ENCODE data around the gene C11orf71.

The C11orf71 gene

GRCh38 chr11:114400216-114400914 lies at the start of gene C11orf71, which contains the start of gene RBM7:
Gene C11orf71 (minus strand): TSS chr11:114400511. CDS start chr11:114400331, 180 bp downstream.
Gene RBM7 (plus strand): TSS chr11:114400666. CDS start chr11:114400672, 6 bp downstream.
- Histone ChIP-seq H3K9ac (ENCODE audit: low read length) (peak within 1 kb of the TSS; percentile 99), H3K27ac (ENCODE audit: low read depth, low read length) (peak within 1 kb of the TSS; percentile 98), H3K9me3 (ENCODE audit: control insufficient read depth, insufficient read depth, low read depth, low read length) (no peaks in the 10 kb centered on the region), H3K36me3 (ENCODE audit: control insufficient read depth, insufficient read depth, low read length) (peaks cover 22% of the 10 kb centered on the region), H3K4me3 (ENCODE audit: low read depth, low read length) (peak within 1 kb of the TSS; percentile 97), H3K4me1 (ENCODE audit: control insufficient read depth, insufficient read depth, low read length) (peaks cover 31% of the 10 kb centered on the region), H3K27me3 (ENCODE audit: control insufficient read depth, insufficient read depth, low read length) (no peaks in the 10 kb centered on the region)

- Histone ChIP-seq H3K9ac (ENCODE audit: low read length) (no peak overlapping the region), H3K27me3 (ENCODE audit: control insufficient read depth, insufficient read depth, low read length) (no peaks in the 10 kb centered on the region), H3K27ac (ENCODE audit: low read depth, low read length) (no peak overlapping the region), H3K9me3 (ENCODE audit: control insufficient read depth, insufficient read depth, low read depth, low read length) (no peaks in the 10 kb centered on the region), H3K4me1 (ENCODE audit: control insufficient read depth, insufficient read depth, low read length) (no peaks in the 10 kb centered on the region), H3K36me3 (ENCODE audit: control insufficient read depth, insufficient read depth, low read length) (peaks cover 84% of the 10 kb centered on the region), H3K4me3 (ENCODE audit: low read depth, low read length) (no peak overlapping the region)
Observed at GRCh38 chr11:114449845-114450244, 49.5 kb upstream of the C11orf71 start.

GRCh38 chr11:114448749-114449482 lies 48.6 kb upstream of the C11orf71 start:
- H3K36me3 ChIP-seq (ENCODE audit: control insufficient read depth, insufficient read depth, low read length) = peaks cover 93% of the 10 kb centered on the region
- H3K9ac ChIP-seq (ENCODE audit: low read length) = no peak overlapping the region
- H3K4me1 ChIP-seq (ENCODE audit: control insufficient read depth, insufficient read depth, low read length) = no peaks in the 10 kb centered on the region
- H3K4me3 ChIP-seq (ENCODE audit: low read depth, low read length) = no peak overlapping the region
- no peak overlapping the region for H3K27ac ChIP-seq (ENCODE audit: low read depth, low read length)
- no peaks in the 10 kb centered on the region for H3K27me3 ChIP-seq (ENCODE audit: control insufficient read depth, insufficient read depth, low read length)
- H3K9me3 ChIP-seq (ENCODE audit: control insufficient read depth, insufficient read depth, low read depth, low read length) = no peaks in the 10 kb centered on the region

GRCh38 chr11:114447892-114448291 lies 47.6 kb upstream of the C11orf71 start:
- no peak overlapping the region for H3K27ac ChIP-seq (ENCODE audit: low read depth, low read length)
- peaks cover 88% of the 10 kb centered on the region for H3K36me3 ChIP-seq (ENCODE audit: control insufficient read depth, insufficient read depth, low read length)
- H3K27me3 ChIP-seq (ENCODE audit: control insufficient read depth, insufficient read depth, low read length) = no peaks in the 10 kb centered on the region
- H3K4me3 ChIP-seq (ENCODE audit: low read depth, low read length) = no peak overlapping the region
- H3K9ac ChIP-seq (ENCODE audit: low read length) = no peak overlapping the region
- peaks cover 4% of the 10 kb centered on the region; the same call in 1 of the 2 replicates for H3K4me1 ChIP-seq (ENCODE audit: control insufficient read depth, insufficient read depth, low read length)
- no peaks in the 10 kb centered on the region for H3K9me3 ChIP-seq (ENCODE audit: control insufficient read depth, insufficient read depth, low read depth, low read length)

GRCh38 chr11:114447444-114447843 lies 47.1 kb upstream of the C11orf71 start:
- Histone ChIP-seq H3K27ac (ENCODE audit: low read depth, low read length) (no peak overlapping the region), H3K36me3 (ENCODE audit: control insufficient read depth, insufficient read depth, low read length) (peaks cover 83% of the 10 kb centered on the region), H3K27me3 (ENCODE audit: control insufficient read depth, insufficient read depth, low read length) (no peaks in the 10 kb centered on the region)

GRCh38 chr11:114442536-114442935 lies 42.2 kb upstream of the C11orf71 start:
- no peaks in the 10 kb centered on the region for H3K27me3 ChIP-seq (ENCODE audit: control insufficient read depth, insufficient read depth, low read length)
- peaks cover 46% of the 10 kb centered on the region for H3K36me3 ChIP-seq (ENCODE audit: control insufficient read depth, insufficient read depth, low read length)

More at GRCh38 chr11:114447444-114447843, 47.1 kb upstream of the C11orf71 start:
- H3K4me1 ChIP-seq (ENCODE audit: control insufficient read depth, insufficient read depth, low read length) = peaks cover 4% of the 10 kb centered on the region; the same call in 1 of the 2 replicates
- no peaks in the 10 kb centered on the region for H3K9me3 ChIP-seq (ENCODE audit: control insufficient read depth, insufficient read depth, low read depth, low read length)
- no peak overlapping the region for H3K9ac ChIP-seq (ENCODE audit: low read length)
- H3K4me3 ChIP-seq (ENCODE audit: low read depth, low read length) = no peak overlapping the region

GRCh38 chr11:114441921-114442320 lies 41.6 kb upstream of the C11orf71 start:
- peaks cover 41% of the 10 kb centered on the region for H3K36me3 ChIP-seq (ENCODE audit: control insufficient read depth, insufficient read depth, low read length)

More at GRCh38 chr11:114442536-114442935, 42.2 kb upstream of the C11orf71 start:
- Histone ChIP-seq H3K9me3 (ENCODE audit: control insufficient read depth, insufficient read depth, low read depth, low read length) (no peaks in the 10 kb centered on the region), H3K27ac (ENCODE audit: low read depth, low read length) (no peak overlapping the region), H3K4me1 (ENCODE audit: control insufficient read depth, insufficient read depth, low read length) (peaks cover 33% of the 10 kb centered on the region), H3K9ac (ENCODE audit: low read length) (no peak overlapping the region), H3K4me3 (ENCODE audit: low read depth, low read length) (no peak overlapping the region)

GRCh38 chr11:114440971-114441763 lies 40.9 kb upstream of the C11orf71 start:
- Histone ChIP-seq H3K9me3 (ENCODE audit: control insufficient read depth, insufficient read depth, low read depth, low read length) (no peaks in the 10 kb centered on the region), H3K27ac (ENCODE audit: low read depth, low read length) (no peak overlapping the region; the same call in 1 of the 2 replicates), H3K4me3 (ENCODE audit: low read depth, low read length) (peak overlapping the region; percentile 95), H3K9ac (ENCODE audit: low read length) (peak overlapping the region; percentile 35), H3K36me3 (ENCODE audit: control insufficient read depth, insufficient read depth, low read length) (peaks cover 35% of the 10 kb centered on the region), H3K27me3 (ENCODE audit: control insufficient read depth, insufficient read depth, low read length) (no peaks in the 10 kb centered on the region), H3K4me1 (ENCODE audit: control insufficient read depth, insufficient read depth, low read length) (peaks cover 35% of the 10 kb centered on the region)

More at GRCh38 chr11:114441921-114442320, 41.6 kb upstream of the C11orf71 start:
- Histone ChIP-seq H3K4me3 (ENCODE audit: low read depth, low read length) (peak overlapping the region; percentile 95; the same call in 1 of the 2 replicates), H3K9me3 (ENCODE audit: control insufficient read depth, insufficient read depth, low read depth, low read length) (no peaks in the 10 kb centered on the region), H3K9ac (ENCODE audit: low read length) (no peak overlapping the region), H3K27me3 (ENCODE audit: control insufficient read depth, insufficient read depth, low read length) (no peaks in the 10 kb centered on the region), H3K4me1 (ENCODE audit: control insufficient read depth, insufficient read depth, low read length) (peaks cover 35% of the 10 kb centered on the region), H3K27ac (ENCODE audit: low read depth, low read length) (no peak overlapping the region)

- H3K36me3 ChIP-seq (ENCODE audit: control insufficient read depth, insufficient read depth, low read length) = peaks cover 27% of the 10 kb centered on the region
- H3K4me3 ChIP-seq (ENCODE audit: low read depth, low read length) = peak overlapping the region; percentile 95
- peak overlapping the region; percentile 95 for H3K9ac ChIP-seq (ENCODE audit: low read length)
- no peaks in the 10 kb centered on the region for H3K9me3 ChIP-seq (ENCODE audit: control insufficient read depth, insufficient read depth, low read depth, low read length)
- peaks cover 35% of the 10 kb centered on the region for H3K4me1 ChIP-seq (ENCODE audit: control insufficient read depth, insufficient read depth, low read length)
- H3K27ac ChIP-seq (ENCODE audit: low read depth, low read length) = peak overlapping the region; percentile 78
- H3K27me3 ChIP-seq (ENCODE audit: control insufficient read depth, insufficient read depth, low read length) = no peaks in the 10 kb centered on the region
Observed at GRCh38 chr11:114440121-114440860, 40.0 kb upstream of the C11orf71 start.
